ENCODE measurements around the gene SVEP1.

- TF ChIP-seq CTCF (IDR thresholded peaks at IDR 0.05) (no peak), EZH2 (IDR thresholded peaks at IDR 0.05) (no peak), EZH2phosphoT487 (IDR thresholded peaks at IDR 0.05) (no peak)
Measured at GRCh38 chr9:110541950-110542349, 37.6 kb downstream of the SVEP1 start.

Data from neural progenitor cell (in vitro differentiated cells).